A549 (cell line): ENCODE results near the gene KLHDC7B.

ENCODE experiments used
- CBX2 ChIP-seq: fragments of 200-600 bp; sonication (generic); IDR thresholded peaks from 2 replicates; pipeline ENCODE4 v1.6.1; 2016; ENCODE audit warnings: low read depth, mild to moderate bottlenecking, borderline replicate concordance
- ESRRA ChIP-seq: fragments of 150-350 bp; IDR thresholded peaks from 2 replicates; pipeline ENCODE4 v1.6.1; 2014; ENCODE audit warnings: mild to moderate bottlenecking, low read length, borderline replicate concordance
- FOSL2 ChIP-seq, 2 experiments: fragments of 450-650 bp in 1 of 2; fragments of >200 bp in 1 of 2; sonication (Bioruptor Twin) in 1 of 2; formaldehyde crosslinking; IDR thresholded peaks; 2 replicates each; pipeline versions ENCODE4 v1.5.0 to v1.6.1; 2016 to 2020; ENCODE audit warnings: mild to moderate bottlenecking in 1 of 2, moderate library complexity in 1 of 2
- POLR2A ChIP-seq: IDR thresholded peaks from 2 replicates; pipeline ENCODE4 v1.6.1; 2012; ENCODE audit warnings: mild to moderate bottlenecking, low read length
- POLR2AphosphoS2 ChIP-seq: conservative IDR thresholded peaks from 2 replicates; pipeline ENCODE4 v1.6.1; 2012; ENCODE audit warnings: low read length, improper control_type of control experiment, inconsistent platforms
- TF ChIP-seq, protein P1 (sequence below): fragments of >200 bp; sonication (Bioruptor Twin); formaldehyde crosslinking; IDR thresholded peaks from 3 replicates; pipeline ENCODE4 v1.5.1; 2016

DNA sequence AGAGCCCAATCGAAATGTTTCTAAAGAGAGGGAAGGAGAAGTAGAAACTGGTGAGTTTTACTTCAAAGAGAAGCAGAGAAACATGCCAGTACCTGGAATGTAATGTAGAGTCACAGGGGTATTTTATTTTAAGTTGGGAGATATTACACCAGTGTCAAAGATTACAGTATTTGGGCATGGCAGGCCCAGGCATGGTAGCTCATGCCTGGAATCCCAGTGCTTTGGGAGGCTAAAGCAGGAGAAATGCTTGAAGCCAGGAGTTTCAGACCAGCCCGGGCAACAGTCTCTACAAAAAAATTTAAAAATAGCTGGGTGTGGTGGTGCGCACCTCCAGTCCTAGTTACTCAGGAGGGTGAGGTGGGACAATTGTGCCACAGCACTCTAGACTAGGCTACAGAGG is 14.3 kb downstream of the KLHDC7B start:
- TF ChIP-seq, protein P1, sequence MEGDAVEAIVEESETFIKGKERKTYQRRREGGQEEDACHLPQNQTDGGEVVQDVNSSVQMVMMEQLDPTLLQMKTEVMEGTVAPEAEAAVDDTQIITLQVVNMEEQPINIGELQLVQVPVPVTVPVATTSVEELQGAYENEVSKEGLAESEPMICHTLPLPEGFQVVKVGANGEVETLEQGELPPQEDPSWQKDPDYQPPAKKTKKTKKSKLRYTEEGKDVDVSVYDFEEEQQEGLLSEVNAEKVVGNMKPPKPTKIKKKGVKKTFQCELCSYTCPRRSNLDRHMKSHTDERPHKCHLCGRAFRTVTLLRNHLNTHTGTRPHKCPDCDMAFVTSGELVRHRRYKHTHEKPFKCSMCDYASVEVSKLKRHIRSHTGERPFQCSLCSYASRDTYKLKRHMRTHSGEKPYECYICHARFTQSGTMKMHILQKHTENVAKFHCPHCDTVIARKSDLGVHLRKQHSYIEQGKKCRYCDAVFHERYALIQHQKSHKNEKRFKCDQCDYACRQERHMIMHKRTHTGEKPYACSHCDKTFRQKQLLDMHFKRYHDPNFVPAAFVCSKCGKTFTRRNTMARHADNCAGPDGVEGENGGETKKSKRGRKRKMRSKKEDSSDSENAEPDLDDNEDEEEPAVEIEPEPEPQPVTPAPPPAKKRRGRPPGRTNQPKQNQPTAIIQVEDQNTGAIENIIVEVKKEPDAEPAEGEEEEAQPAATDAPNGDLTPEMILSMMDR: no peak
- TF ChIP-seq FOSL2 (IDR thresholded peaks at IDR 0.05) (no peak), FOSL2 (CRISPR knock-in tag; IDR thresholded peaks at IDR 0.05) (no peak), CBX2 (no peak), POLR2AphosphoS2 (no peak), POLR2A (no peak), ESRRA (no peak)
